GM19438 (cell line): ENCODE results near the gene MCRIP2.

Source experiments
- ATAC-seq: cut with Tn5 transposase; IDR thresholded peaks from one replicate; pipeline ENCODE4 v1.9.1; 2021; ENCODE audit warnings: low read depth; ENCODE audit not compliant: unreplicated experiment

The MCRIP2 gene

GRCh38 chr16:693364-693763 lies 51.7 kb downstream of the MCRIP2 start:
- no peak for ATAC-seq

GRCh38 chr16:693766-694165 lies 52.1 kb downstream of the MCRIP2 start:
- ATAC-seq, result no peak

- no peak for ATAC-seq
These were observed 52.7 kb downstream of the MCRIP2 start for GRCh38 chr16:694187-694862.

GRCh38 chr16:694863-695354 lies 53.3 kb downstream of the MCRIP2 start:
- no peak for ATAC-seq

- ATAC-seq, result no peak
These were observed 53.9 kb downstream of the MCRIP2 start for GRCh38 chr16:695355-696089.
